Mucosa of descending colon (tissue), 3 donors: ENCODE data around the gene RRP8. TPM values are rescaled to one million over a fixed set of nuclear protein-coding genes. Genes with fewer than 3 reads are reported as not detected.

Source experiments
- ATAC-seq: fragments of 200-7000 bp; cut with Tn5 transposase; one replicate; pipeline ENCODE4 v1.9.1; 2020; ENCODE audit warnings: mild to moderate bottlenecking, moderate library complexity
- DNase-seq, 3 donors: peaks; one replicate each; pipeline ENCODE4 v3.0.0-alpha.2; 2020
- H3K36me3 ChIP-seq: fragments of 200-600 bp; one replicate; pipeline ENCODE4 v1.8.0; 2021; ENCODE audit warnings: low read depth, mild to moderate bottlenecking
- H3K4me1 ChIP-seq: fragments of 200-600 bp; one replicate; pipeline ENCODE4 v1.8.0; 2021; ENCODE audit warnings: low read depth, mild to moderate bottlenecking
- H3K4me3 ChIP-seq: fragments of 200-600 bp; one replicate; pipeline ENCODE4 v1.8.0; 2021; ENCODE audit warnings: mild to moderate bottlenecking
- H3K9me3 ChIP-seq: fragments of 200-600 bp; one replicate; pipeline ENCODE4 v1.8.0; 2021; ENCODE audit warnings: mild to moderate bottlenecking
- intact Hi-C, 2 donors: fragments of 100-400 bp; cut with DNase I in 1 of 2; cut with micrococcal nuclease in 1 of 2; formaldehyde crosslinking; loops; one replicate each; pipeline versions ENCODE4 v1.11.0 to v1.11.1; 2022; cut with DNase I, micrococcal nuclease
- total RNA-seq, 3 donors: library from RNA; stranded (reverse); fragmentation: NEBNext Ultra II Directional in 2 of 3; extraction: Animal tissue kit (Norgen Biotek cat#: 25700) in 2 of 3; gene quantifications; one replicate each; pipeline versions ENCODE4 v1.2.1 to v1.2.4, GENCODE V29; 2021 to 2023
- TF ChIP-seq, protein P1 (sequence below): fragments of 200-600 bp; IDR thresholded peaks from one replicate; pipeline ENCODE4 v1.8.0; 2022; ENCODE audit warnings: antibody characterized with exemption, mild to moderate bottlenecking
- donor health status: DM: no; HTN: no; CAD: no; lungs with moderate emphysema.
- donor health status: DM: no; HTN: no; CAD: no.
- donor health status: DM: no; HTN: yes; CAD: no.

RRP8 gene
- total RNA-seq, 3 donors from 2014 or later, result 20.5 to 33.7 (median 20.7) TPM

DNA sequence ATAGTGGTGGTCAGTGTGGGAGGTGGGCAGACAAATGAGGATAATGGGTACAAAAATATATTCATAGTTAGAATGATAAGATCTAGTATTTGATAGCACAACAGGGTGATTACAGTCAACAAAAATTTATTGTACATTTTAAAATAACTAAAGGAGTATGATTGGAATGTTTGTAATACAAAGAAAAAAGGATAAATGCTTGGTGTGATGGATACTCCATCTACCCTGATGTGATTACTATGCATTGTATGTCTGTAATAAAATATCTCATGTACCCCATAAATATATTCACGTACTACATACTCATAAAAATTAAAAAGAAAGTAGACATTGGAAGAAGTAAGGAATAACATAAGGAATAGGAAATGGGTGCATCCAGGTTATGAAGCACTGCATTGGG lies 15.4 kb downstream of the RRP8 start:
- no peaks in the 10 kb centered on the region for H3K4me1 ChIP-seq
- DNase-seq (no peak), ATAC-seq (no peak)
- TF ChIP-seq, protein P1, sequence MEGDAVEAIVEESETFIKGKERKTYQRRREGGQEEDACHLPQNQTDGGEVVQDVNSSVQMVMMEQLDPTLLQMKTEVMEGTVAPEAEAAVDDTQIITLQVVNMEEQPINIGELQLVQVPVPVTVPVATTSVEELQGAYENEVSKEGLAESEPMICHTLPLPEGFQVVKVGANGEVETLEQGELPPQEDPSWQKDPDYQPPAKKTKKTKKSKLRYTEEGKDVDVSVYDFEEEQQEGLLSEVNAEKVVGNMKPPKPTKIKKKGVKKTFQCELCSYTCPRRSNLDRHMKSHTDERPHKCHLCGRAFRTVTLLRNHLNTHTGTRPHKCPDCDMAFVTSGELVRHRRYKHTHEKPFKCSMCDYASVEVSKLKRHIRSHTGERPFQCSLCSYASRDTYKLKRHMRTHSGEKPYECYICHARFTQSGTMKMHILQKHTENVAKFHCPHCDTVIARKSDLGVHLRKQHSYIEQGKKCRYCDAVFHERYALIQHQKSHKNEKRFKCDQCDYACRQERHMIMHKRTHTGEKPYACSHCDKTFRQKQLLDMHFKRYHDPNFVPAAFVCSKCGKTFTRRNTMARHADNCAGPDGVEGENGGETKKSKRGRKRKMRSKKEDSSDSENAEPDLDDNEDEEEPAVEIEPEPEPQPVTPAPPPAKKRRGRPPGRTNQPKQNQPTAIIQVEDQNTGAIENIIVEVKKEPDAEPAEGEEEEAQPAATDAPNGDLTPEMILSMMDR, result no peak
- H3K4me3 ChIP-seq, result no peak overlapping the region
- peaks cover 18% of the 10 kb centered on the region for H3K9me3 ChIP-seq
- H3K36me3 ChIP-seq, result no peaks in the 10 kb centered on the region
- intact Hi-C loops, result no loop called here

- no peaks in the 10 kb centered on the region for H3K36me3 ChIP-seq
- H3K4me3 ChIP-seq, result no peak overlapping the region
- TF ChIP-seq, protein P1, result no peak
- ATAC-seq (no peak), DNase-seq (no peak)
- H3K9me3 ChIP-seq, result peaks cover 20% of the 10 kb centered on the region
- H3K4me1 ChIP-seq, result no peaks in the 10 kb centered on the region
- intact Hi-C loops, result no loop called here
Measured at GRCh38 chr11:6587360-6587953, 16.0 kb downstream of the RRP8 start.

DNA sequence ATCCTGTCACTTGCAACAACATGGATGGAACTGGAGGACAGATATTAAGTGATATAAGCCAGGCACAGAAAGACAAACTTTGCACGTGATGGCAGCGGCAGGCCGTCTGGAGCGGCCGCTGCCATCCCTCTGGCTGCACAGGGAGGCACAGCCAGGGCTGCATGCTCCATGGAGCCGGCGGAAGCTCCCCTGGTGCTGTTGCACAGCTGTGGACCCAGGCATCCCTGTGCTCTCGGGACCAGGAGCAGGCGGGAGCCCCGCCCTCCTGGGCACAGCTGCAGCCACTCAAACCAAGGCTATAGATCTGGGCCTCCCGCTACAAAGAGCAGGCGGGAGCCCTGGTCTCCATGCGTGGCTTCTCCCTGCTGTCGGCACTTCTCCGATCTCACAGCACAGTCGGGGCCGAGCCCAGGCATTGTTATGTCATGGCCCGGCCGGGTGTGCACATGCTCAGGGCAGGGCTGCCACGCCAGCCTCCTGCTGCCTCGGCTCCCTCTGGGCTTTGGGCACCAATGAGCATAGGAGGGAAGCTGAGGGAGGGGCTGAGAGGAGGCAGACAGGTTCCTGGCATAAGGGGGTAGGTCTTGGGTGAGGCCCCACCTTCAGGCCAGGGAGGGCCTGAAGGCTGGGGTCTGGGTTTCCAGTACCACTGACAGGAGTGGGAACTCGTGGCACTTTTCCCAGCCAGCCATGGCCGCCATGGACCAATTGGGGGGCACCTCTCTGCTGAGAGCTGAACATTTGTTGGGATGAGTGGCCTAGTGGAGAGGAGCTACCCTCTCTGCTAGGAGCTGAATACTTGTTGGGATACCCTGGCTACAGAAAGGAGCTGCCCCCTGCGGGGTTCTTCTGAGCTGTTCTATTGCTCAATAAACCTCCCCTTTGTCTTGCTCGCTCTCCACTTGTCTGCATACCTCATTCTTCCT lies 16.7 kb downstream of the RRP8 start:
- DNase-seq (no peak), ATAC-seq (no peak)
- H3K4me3 ChIP-seq, result no peak overlapping the region
- peaks cover 20% of the 10 kb centered on the region for H3K9me3 ChIP-seq
- TF ChIP-seq, protein P1, result no peak
- no peaks in the 10 kb centered on the region for H3K4me1 ChIP-seq
- intact Hi-C loops, result no loop called here
- no peaks in the 10 kb centered on the region for H3K36me3 ChIP-seq

DNA sequence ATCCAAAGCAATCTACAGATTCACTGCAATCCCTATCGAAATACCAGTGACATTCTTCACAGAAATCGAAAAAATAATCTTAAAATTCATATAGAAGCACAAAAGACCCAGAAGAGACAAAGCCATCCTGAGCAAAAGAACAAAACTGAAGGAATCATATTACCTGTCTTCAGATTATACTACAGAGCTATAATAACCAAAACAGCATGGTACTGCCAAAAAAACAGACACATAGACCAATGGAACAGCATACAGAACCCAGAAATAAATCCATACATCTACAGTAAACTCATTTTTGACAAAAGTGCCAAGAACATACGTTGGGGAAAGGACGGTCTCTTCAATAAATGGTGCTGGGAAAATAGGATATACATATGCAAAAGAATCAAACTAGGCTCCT lies 18.9 kb downstream of the RRP8 start:
- H3K9me3 ChIP-seq, result peaks cover 20% of the 10 kb centered on the region
- no peak for DNase-seq
- intact Hi-C loops, result no loop called here
- no peaks in the 10 kb centered on the region for H3K4me1 ChIP-seq
- no peak overlapping the region for H3K4me3 ChIP-seq
- ATAC-seq, result no peak
- TF ChIP-seq, protein P1, result no peak
- no peaks in the 10 kb centered on the region for H3K36me3 ChIP-seq

- TF ChIP-seq, protein P1, result no peak
- DNase-seq (no peak), ATAC-seq (no peak)
- Histone ChIP-seq H3K4me1 (no peaks in the 10 kb centered on the region), H3K4me3 (no peak overlapping the region), H3K9me3 (peaks cover 20% of the 10 kb centered on the region), H3K36me3 (no peaks in the 10 kb centered on the region)
- intact Hi-C loops, result no loop called here
Measured at GRCh38 chr11:6583584-6583983, 19.8 kb downstream of the RRP8 start.
